Tongue (tissue), 2 donors: ENCODE data around the gene STRN. TPM values are rescaled to one million over a fixed set of nuclear protein-coding genes. Genes with fewer than 3 reads are reported as not detected.
"Not testable (repeated sequence)": the region's sequence is repeated elsewhere in the genome, so short reads cannot be mapped to it uniquely, and the experiment has no call there.

ENCODE experiments used
- DNase-seq: peaks from one replicate; pipeline ENCODE4 v3.0.0-alpha.2; 2015
- total RNA-seq: library from RNA; depleted of rRNA; stranded (reverse); fragments of >200 nt; gene quantifications from one replicate; pipeline ENCODE4 v1.2.3, GENCODE V29; 2014

Gene STRN
- total RNA-seq, 1 donor from 2014 or later, result 38.1 TPM

- DNase-seq, result peak; percentile 35
Measured at GRCh38 chr2:36963106-36963505, 3.2 kb downstream of the STRN start.

DNA sequence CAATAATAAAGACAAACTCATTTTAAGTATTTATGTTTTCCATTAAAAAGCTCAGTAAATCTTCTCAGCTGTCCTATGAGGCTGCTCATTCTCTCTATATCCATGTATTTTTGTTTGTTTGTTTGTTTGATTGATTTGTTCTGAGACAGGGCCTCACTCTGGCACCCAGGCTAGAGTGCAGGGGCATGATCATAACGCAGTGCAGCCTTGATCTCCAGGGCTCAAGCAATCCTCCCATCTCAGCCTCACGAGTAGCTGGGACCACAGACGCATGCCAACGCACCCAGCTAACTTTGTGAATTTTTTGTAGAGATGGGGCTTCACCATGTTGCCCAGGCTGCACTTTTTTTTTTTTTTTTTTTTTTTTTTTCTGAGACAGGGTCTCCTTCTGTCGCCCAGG lies 5.6 kb downstream of the STRN start:
- DNase-seq, result no peak

GRCh38 chr2:36960005-36960675 lies 6.2 kb downstream of the STRN start:
- no peak for DNase-seq

DNA sequence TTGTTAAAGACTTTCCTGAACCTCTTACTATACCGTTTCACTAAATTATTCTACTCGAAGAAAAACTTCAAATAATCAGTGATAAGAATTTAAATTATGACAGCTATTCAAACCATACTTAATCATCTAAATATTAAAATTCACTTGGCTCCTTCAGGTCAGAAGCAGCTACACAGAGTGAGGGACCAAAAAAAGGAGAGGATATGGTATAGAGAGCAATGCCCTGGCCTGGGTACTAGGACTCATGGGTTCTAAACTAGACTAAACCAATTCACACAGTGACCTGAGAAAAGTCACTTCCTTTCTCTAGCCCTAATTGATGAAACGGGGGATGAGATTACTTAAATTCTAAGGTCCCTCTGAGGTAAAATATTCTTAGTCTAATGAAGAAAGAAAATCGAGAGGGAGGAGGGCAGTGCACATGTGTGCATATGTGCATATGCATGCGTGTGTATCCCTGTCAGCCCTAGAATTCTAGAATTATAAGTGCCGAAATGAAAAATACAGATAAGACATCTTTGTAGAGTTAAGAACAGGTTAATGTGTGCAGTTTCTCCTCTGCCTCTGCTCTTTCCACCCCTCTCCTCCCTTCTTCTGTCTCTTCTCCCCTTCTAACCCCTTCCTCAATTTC lies 11.2 kb downstream of the STRN start:
- DNase-seq, result no peak

DNA sequence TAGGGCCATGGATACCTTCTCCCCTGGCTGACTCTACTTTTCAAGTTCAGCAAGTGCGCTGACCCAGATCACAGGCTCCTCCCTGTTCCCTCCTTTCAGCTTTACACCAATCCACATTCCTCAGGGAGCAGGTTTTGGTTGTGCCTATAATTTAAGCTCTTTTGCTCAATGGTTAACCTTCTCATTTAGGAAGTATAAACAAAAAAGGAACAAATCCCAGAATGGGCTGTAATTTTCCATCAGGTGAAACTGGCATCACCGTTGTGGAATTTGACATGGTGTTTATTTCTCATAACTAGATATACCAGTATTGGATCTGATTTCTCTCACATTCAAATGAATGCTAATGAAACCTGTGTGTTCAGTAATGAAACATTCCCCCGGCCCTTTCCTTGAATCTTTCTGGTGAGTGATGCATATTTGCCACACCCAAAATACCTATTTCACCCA lies 13.6 kb downstream of the STRN start:
- no peak for DNase-seq

GRCh38 chr2:36951574-36951973 lies 14.8 kb downstream of the STRN start:
- DNase-seq, result no peak

- DNase-seq, result no peak
Measured at GRCh38 chr2:36951027-36951518, 15.3 kb downstream of the STRN start.

DNA sequence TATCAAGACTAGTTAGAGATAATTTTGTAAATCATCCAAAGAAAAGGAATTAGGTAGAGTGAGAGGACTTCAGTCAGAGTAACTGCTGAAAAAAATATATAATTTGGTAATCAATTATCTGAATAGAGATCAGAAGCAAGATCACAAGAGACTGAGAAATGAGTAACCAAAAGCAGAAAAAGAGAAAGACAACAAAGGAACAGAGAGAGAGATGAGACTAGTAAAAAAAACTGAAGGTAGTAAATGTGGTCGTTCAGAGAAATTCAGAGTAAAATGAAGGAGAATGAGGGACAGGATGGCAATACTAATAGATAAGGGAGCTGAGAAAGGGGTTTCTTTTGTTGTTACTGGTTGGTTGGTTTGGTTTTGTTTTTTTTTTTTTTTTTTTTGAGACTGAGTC lies 16.5 kb downstream of the STRN start:
- DNase-seq, result no peak

- DNase-seq, result not testable (repeated sequence)
Measured at GRCh38 chr2:36945240-36945639, 21.1 kb downstream of the STRN start.

- no peak for DNase-seq
Measured at GRCh38 chr2:36941867-36942266, 24.5 kb downstream of the STRN start.

- not testable (repeated sequence) for DNase-seq
Measured at GRCh38 chr2:36936526-36936925, 29.8 kb downstream of the STRN start.

DNA sequence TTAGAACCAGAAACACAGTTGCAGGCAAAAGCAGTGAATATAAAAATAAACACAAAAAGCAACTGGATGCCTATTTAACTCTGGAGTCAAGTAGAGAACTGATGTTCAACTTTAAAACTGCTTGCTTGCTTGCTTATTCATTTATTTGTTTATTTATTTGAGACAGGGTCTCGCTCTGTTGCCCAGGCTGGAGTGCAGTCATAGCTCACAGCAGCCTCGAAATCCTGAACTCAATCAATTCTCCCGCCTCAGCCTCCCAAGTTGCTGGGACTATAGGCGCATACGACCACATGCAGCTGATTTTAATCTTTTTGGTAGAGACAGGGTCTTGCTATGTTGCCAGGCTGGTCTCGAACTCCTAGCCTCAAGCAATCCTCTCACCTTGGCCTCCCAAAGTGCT lies 34.6 kb downstream of the STRN start:
- not testable (repeated sequence) for DNase-seq

DNA sequence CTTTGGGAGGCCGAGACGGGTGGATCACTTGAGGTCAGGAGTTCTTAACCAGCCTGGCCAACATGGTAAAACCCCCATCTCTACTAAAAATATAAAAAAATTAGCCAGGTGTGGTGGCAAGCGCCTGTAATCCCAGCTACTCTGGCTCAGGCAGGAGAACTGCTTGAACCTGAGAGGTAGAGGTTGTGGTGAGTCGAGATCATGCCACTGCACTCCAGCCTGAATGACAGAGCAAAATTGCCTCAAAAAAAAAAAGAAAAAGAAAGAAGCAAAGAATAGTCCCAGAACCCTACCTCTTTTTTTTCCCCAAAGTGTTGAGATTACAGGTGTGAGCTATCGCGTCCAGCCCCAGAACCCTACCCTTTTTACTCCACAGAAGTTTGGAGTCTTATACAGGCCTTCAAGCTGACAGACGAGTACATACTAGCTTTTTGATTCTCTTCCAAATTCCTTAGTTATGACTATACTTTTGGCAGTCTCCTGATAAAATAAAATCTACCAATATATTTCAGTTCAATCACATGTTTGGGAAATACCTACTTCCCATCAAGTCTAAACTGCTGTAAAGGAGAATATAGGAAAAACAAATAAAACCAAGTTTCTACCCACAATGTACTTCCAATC lies 35.4 kb downstream of the STRN start:
- DNase-seq, result not testable (repeated sequence)

DNA sequence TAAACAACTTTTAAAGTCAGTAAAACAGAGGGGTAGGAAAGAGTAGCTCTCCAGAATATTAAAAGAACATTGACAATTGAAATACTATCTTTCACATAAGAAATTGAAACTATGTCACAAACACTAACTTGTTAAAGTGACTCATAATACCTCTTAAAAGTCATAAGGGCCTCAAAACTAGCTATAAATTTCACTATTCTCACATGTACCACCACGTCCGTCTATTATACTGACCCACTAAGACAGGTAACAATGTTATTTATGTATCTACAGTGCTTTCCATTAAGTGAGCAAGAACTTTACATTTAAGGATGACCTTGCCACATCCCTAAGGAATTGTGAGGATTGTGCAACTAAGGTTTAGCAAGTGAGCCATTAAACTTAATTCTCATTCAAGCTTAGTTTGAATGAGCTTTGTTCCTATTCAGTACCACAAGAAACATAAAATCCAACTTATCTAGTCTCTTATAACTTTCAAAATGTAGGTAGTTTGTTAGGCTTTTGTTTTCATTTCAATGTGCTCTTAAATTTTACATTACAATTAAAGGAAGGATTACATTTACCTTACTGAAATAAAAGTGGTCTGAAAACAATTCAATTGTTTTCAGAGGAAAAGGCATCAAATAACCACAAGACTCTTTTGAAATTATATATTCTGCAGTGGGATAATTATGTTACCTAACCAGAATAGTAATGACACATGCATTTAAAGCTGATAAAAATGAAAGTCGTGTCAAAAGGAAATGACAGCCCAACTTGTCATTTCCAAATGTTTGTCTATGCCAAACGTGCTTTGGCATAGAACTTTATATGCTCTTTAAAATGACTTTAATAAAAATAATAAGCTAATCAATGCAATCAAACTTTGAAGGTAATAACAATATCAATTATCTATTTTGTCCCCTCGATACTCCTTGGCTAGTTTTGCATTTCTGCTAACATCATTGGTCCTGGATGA lies 39.9 kb downstream of the STRN start:
- not testable (repeated sequence) for DNase-seq

- not testable (repeated sequence) for DNase-seq
Measured at GRCh38 chr2:36922629-36923028, 43.7 kb downstream of the STRN start.

DNA sequence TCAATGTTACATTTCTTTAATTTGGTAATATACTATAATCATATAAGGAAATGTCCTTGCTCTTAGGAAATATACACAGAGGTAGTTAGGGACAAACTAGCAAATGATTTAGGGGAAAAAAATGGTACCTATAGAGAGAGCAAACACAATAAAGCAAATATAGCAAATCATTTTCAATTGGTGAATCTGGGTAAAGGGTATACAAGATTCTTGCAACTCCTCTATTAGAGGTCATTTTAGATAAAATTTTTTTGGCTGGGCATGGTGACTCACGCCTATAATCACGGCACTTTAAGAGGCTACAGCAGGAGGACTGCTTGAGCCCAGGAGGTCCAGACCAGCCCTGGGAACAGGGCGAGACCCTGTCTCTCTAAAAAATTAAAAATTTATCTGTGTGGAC lies 44.4 kb downstream of the STRN start:
- no peak for DNase-seq

- DNase-seq, result no peak
Measured at GRCh38 chr2:36919041-36919837, 47.1 kb downstream of the STRN start.

GRCh38 chr2:36918307-36918706 lies 48.0 kb downstream of the STRN start:
- no peak for DNase-seq

- no peak for DNase-seq
Measured at GRCh38 chr2:36915627-36916026, 50.7 kb downstream of the STRN start.

DNA sequence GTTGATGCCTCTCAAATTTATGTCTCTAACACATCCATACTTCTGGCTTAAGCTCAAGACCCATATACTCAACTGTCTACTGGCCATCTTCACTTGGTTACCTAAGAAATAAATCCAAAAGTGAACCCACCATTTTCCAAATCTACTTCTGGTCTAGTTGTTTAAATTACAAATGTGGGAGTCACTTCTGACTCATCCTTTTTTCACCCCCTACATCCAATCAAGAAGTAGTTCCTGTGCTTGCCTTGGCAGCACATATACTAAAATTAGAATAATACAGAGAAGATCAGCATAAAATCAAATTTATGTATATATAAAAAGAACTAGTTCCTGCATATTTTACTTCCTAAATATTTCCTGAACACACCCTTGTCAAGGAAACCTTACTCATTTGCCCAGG lies 53.6 kb downstream of the STRN start:
- DNase-seq, result no peak

- DNase-seq, result no peak
Measured at GRCh38 chr2:36911012-36911411, 55.3 kb downstream of the STRN start.
